HS-27A (cell line): Measurements from ENCODE around the gene ATXN1L.
A peak's percentile ranks its signal among the peaks of the same experiment; 100 is the strongest.
"Not testable (repeated sequence)": the region's sequence is repeated elsewhere in the genome, so short reads cannot be mapped to it uniquely, and the experiment has no call there.

Source experiments
- DNase-seq: peaks from one replicate; pipeline ENCODE4 v3.0.0-alpha.2; 2012; ENCODE audit warnings: low read depth, missing footprints

Gene ATXN1L

GRCh38 chr16:71852158-71852557 lies 6.4 kb downstream of the ATXN1L start:
- DNase-seq = no peak

GRCh38 chr16:71852561-71852960 lies 6.8 kb downstream of the ATXN1L start:
- DNase-seq = no peak

GRCh38 chr16:71853413-71853812 lies 7.6 kb downstream of the ATXN1L start:
- no peak for DNase-seq

GRCh38 chr16:71854369-71854948 lies 8.7 kb downstream of the ATXN1L start:
- DNase-seq = no peak

GRCh38 chr16:71855937-71856662 lies 10.3 kb downstream of the ATXN1L start:
- DNase-seq = no peak

- no peak for DNase-seq
These were observed 14.2 kb downstream of the ATXN1L start for GRCh38 chr16:71859762-71860521.

- DNase-seq = no peak
These were observed 18.2 kb downstream of the ATXN1L start for GRCh38 chr16:71863995-71864394.

GRCh38 chr16:71865173-71865863 lies 19.5 kb downstream of the ATXN1L start:
- DNase-seq = no peak

- DNase-seq = not testable (repeated sequence)
These were observed 21.4 kb downstream of the ATXN1L start for GRCh38 chr16:71867175-71867574.

- no peak for DNase-seq
These were observed 22.2 kb downstream of the ATXN1L start for GRCh38 chr16:71867939-71868338.

- no peak for DNase-seq
These were observed 23.3 kb downstream of the ATXN1L start for GRCh38 chr16:71869089-71869488.

GRCh38 chr16:71870818-71871217 lies 25.0 kb downstream of the ATXN1L start:
- no peak for DNase-seq

GRCh38 chr16:71873199-71873598 lies 27.4 kb downstream of the ATXN1L start:
- DNase-seq = no peak

GRCh38 chr16:71878911-71879310 lies 33.1 kb downstream of the ATXN1L start:
- DNase-seq = no peak

GRCh38 chr16:71880176-71880575 lies 34.4 kb downstream of the ATXN1L start:
- DNase-seq = no peak

- DNase-seq = peak; percentile 59
These were observed 36.9 kb downstream of the ATXN1L start for GRCh38 chr16:71882505-71883167.

- no peak for DNase-seq
These were observed 37.5 kb downstream of the ATXN1L start for GRCh38 chr16:71883168-71883848.

GRCh38 chr16:71883849-71884638 lies 38.3 kb downstream of the ATXN1L start, which contains the start of gene ZNF821:
Gene ZNF821, minus strand, starts transcription at chr16:71884182. Its CDS starts 4,236 bp downstream, at chr16:71879946.
- DNase-seq = peak; percentile 35

- no peak for DNase-seq
These were observed 39.5 kb downstream of the ATXN1L start for GRCh38 chr16:71885261-71885650.

- DNase-seq = no peak
These were observed 43.4 kb downstream of the ATXN1L start for GRCh38 chr16:71889147-71889546.

GRCh38 chr16:71893888-71894228 lies 48.1 kb downstream of the ATXN1L start:
- DNase-seq = no peak
